ENCODE measurements around the gene VRK1. TPM values are rescaled to one million over a fixed set of nuclear protein-coding genes. Genes with fewer than 3 reads are reported as not detected.

Gene VRK1
- total RNA-seq, 1 experiment from 2014 or later, result 67.3 TPM

DNA sequence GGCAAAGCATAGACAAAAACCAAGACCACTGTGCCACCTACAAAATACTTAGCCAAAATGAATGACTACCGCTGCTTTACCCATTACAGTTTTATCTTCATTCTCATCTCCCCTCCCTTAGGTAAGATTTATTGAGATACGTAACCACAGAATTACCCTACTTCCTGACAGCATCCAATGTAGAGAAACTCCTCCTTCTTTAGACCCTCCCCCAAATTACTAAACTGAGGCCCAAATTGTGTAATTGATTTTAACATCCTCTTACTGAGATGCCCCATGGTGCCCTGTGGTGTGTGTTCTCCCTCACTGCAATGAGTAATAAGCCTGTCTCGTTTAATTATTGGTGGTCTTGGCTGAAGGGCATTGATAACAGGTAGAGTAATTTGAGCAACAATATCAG, 19.1 kb downstream of the VRK1 start (continued):
- TF ChIP-seq, protein P1, sequence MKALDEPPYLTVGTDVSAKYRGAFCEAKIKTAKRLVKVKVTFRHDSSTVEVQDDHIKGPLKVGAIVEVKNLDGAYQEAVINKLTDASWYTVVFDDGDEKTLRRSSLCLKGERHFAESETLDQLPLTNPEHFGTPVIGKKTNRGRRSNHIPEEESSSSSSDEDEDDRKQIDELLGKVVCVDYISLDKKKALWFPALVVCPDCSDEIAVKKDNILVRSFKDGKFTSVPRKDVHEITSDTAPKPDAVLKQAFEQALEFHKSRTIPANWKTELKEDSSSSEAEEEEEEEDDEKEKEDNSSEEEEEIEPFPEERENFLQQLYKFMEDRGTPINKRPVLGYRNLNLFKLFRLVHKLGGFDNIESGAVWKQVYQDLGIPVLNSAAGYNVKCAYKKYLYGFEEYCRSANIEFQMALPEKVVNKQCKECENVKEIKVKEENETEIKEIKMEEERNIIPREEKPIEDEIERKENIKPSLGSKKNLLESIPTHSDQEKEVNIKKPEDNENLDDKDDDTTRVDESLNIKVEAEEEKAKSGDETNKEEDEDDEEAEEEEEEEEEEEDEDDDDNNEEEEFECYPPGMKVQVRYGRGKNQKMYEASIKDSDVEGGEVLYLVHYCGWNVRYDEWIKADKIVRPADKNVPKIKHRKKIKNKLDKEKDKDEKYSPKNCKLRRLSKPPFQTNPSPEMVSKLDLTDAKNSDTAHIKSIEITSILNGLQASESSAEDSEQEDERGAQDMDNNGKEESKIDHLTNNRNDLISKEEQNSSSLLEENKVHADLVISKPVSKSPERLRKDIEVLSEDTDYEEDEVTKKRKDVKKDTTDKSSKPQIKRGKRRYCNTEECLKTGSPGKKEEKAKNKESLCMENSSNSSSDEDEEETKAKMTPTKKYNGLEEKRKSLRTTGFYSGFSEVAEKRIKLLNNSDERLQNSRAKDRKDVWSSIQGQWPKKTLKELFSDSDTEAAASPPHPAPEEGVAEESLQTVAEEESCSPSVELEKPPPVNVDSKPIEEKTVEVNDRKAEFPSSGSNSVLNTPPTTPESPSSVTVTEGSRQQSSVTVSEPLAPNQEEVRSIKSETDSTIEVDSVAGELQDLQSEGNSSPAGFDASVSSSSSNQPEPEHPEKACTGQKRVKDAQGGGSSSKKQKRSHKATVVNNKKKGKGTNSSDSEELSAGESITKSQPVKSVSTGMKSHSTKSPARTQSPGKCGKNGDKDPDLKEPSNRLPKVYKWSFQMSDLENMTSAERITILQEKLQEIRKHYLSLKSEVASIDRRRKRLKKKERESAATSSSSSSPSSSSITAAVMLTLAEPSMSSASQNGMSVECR (CRISPR knock-in tag; IDR thresholded peaks at IDR 0.05; ENCODE audit: borderline replicate concordance), result no peak
- TF ChIP-seq ESRRA (CRISPR knock-in tag; IDR thresholded peaks at IDR 0.05; ENCODE audit: borderline replicate concordance) (no peak), FOXJ3 (CRISPR knock-in tag; IDR thresholded peaks at IDR 0.05; ENCODE audit: borderline replicate concordance) (no peak), ATF6 (CRISPR knock-in tag; IDR thresholded peaks at IDR 0.05) (no peak)

GRCh38 chr14:96817750-96818666, 20.8 kb downstream of the VRK1 start:
- ChIA-PET POLR2A (no interaction called here), CTCF (no interaction called here)
- Mint-ChIP-seq H3K4me3 (no peak overlapping the region), H3K4me1 (peaks cover 50% of the 10 kb centered on the region), H3K36me3 (no peaks in the 10 kb centered on the region), H3K27ac (no peak overlapping the region), H3K9me3 (no peaks in the 10 kb centered on the region), H3K27me3 (ENCODE audit: low read depth) (no peaks in the 10 kb centered on the region)
- no peak for ATAC-seq
- DNase-seq (ENCODE audit: low spot score), result no peak
- TF ChIP-seq IRF1 (CRISPR knock-in tag; IDR thresholded peaks at IDR 0.05) (no peak), NFE2L1 (CRISPR knock-in tag; IDR thresholded peaks at IDR 0.05) (no peak), GTF2I (CRISPR knock-in tag; conservative IDR thresholded peaks at IDR 0.05) (no peak), E2F1 (CRISPR knock-in tag; IDR thresholded peaks at IDR 0.05) (no peak), ZNF671 (CRISPR knock-in tag; IDR thresholded peaks at IDR 0.05) (no peak), CBFB (CRISPR knock-in tag; IDR thresholded peaks at IDR 0.05; ENCODE audit: low read depth) (no peak), ZSCAN18 (CRISPR knock-in tag; IDR thresholded peaks at IDR 0.05) (no peak), SMAD3 (CRISPR knock-in tag; IDR thresholded peaks at IDR 0.05; ENCODE audit: borderline replicate concordance) (no peak), ZNF121 (CRISPR knock-in tag; IDR thresholded peaks at IDR 0.05) (no peak), CDX4 (CRISPR knock-in tag; IDR thresholded peaks at IDR 0.05; ENCODE audit: borderline replicate concordance) (no peak), NR3C1 (CRISPR knock-in tag; conservative IDR thresholded peaks at IDR 0.05; ENCODE audit: low read depth) (no peak), FOXK1 (CRISPR knock-in tag; IDR thresholded peaks at IDR 0.05) (no peak)
- TF ChIP-seq, protein P1 (CRISPR knock-in tag; IDR thresholded peaks at IDR 0.05; ENCODE audit: borderline replicate concordance), result no peak

All from WTC11 (cell line).